Duodenal mucosa (tissue), 2 donors: ENCODE measurements around the gene KLHL6.
A peak's percentile ranks its signal among the peaks of the same experiment; 100 is the strongest.

ENCODE experiments used
- H3K27ac ChIP-seq: one replicate; pipeline ENCODE4 v1.7.0; 2013; ENCODE audit warnings: low read depth, low read length
- H3K27me3 ChIP-seq, 2 donors: one replicate each; pipeline ENCODE4 v1.7.0; 2013; ENCODE audit warnings: low read length in 2 of 2, control low read depth in 1 of 2; ENCODE audit not compliant: insufficient read depth in 2 of 2, control insufficient read depth in 1 of 2
- H3K36me3 ChIP-seq, 2 donors: one replicate each; pipeline ENCODE4 v1.7.0; 2013; ENCODE audit warnings: low read length in 2 of 2, control low read depth in 1 of 2; ENCODE audit not compliant: insufficient read depth in 2 of 2, control insufficient read depth in 1 of 2
- H3K4me1 ChIP-seq, 2 donors: one replicate each; pipeline ENCODE4 v1.7.0; 2013; ENCODE audit warnings: low read length in 2 of 2, control low read depth in 1 of 2; ENCODE audit not compliant: insufficient read depth in 2 of 2, control insufficient read depth in 1 of 2
- H3K4me3 ChIP-seq, 2 donors: one replicate each; pipeline ENCODE4 v1.7.0; 2013; ENCODE audit warnings: low read length in 2 of 2, low read depth in 1 of 2
- H3K9ac ChIP-seq, 2 donors: one replicate each; pipeline ENCODE4 v1.7.0; 2013; ENCODE audit warnings: low read length in 2 of 2, low read depth in 1 of 2
- H3K9me3 ChIP-seq, 2 donors: one replicate each; pipeline ENCODE4 v1.7.0; 2013; ENCODE audit warnings: low read length in 2 of 2, control low read depth in 1 of 2; ENCODE audit not compliant: control insufficient read depth in 1 of 2

The KLHL6 gene

DNA sequence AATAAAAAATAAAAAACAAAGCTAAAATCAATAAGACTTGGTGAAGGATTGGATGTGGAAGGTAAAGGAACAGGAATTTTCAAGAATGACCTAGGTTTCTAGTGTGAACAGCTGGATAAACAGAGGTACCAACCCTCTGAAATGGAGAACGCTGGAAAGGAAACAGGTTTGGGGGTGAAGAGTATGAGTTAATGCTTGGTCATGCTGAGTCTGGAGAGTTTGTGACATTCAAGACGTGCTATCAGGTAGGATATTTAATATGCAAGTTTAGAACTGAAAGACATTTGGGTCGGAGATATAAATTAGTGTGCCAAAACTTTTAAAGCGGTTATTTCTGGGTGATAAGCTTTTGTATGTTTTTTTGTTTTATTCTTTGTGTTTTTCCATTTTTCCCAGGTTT is 11.4 kb upstream of the KLHL6 start:
- no peak overlapping the region for H3K4me3 ChIP-seq
- no peaks in the 10 kb centered on the region for H3K9me3 ChIP-seq

DNA sequence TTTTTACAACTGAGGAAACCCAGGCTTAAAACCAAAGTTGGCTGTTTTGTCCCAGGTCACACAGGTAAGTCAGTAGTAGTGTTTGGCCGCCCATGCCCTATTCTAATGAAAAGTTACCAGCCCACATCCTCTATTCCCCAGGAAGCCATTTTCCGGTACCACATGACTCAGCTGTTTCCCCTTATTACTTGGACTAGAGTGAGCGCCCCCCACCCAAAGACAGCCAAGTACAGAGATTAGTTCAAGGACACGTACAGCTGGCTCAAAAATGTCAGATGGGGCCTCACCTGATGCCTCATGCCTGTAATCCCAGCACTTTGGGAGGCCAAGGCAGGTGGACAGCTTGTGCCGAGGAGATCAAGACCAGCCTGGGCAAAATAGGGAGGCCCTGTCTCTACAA is 8.5 kb upstream of the KLHL6 start:
- peaks cover 0 to 13% of the 10 kb centered on the region in 2 donors for H3K4me1 ChIP-seq
- no peak overlapping the region for H3K4me3 ChIP-seq
- H3K9me3 ChIP-seq, result no peaks in the 10 kb centered on the region
- no peaks in the 10 kb centered on the region for H3K36me3 ChIP-seq
- no peak overlapping the region for H3K27ac ChIP-seq
- no peaks in the 10 kb centered on the region for H3K27me3 ChIP-seq
- H3K9ac ChIP-seq, result no peak overlapping the region

More for the DNA sequence above, 11.4 kb upstream of the KLHL6 start:
- H3K27me3 ChIP-seq, result no peaks in the 10 kb centered on the region
- H3K9ac ChIP-seq, result no peak overlapping the region
- H3K27ac ChIP-seq, result no peak overlapping the region
- no peaks in the 10 kb centered on the region for H3K36me3 ChIP-seq
- peaks cover 0 to 6% of the 10 kb centered on the region in 2 donors for H3K4me1 ChIP-seq

DNA sequence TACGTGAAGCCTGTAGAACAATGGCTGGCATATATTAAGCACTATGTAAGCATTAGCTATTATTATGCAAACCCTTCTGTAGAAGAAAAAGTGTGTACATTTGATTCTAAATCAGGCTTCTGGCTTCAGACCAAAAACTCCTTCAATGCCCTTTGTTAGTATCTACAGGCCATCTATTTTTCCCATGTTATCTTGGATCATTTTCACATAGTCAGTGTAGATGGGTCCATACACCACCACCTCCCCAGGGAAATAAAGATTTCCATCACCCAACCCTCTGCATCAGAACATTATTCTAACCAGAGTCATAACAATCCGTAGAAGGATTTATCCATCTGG is 8.0 kb upstream of the KLHL6 start:
- H3K4me3 ChIP-seq, result no peak overlapping the region
- no peaks in the 10 kb centered on the region for H3K27me3 ChIP-seq
- no peak overlapping the region for H3K27ac ChIP-seq
- H3K9me3 ChIP-seq, result no peaks in the 10 kb centered on the region
- H3K4me1 ChIP-seq, result peaks cover 0 to 13% of the 10 kb centered on the region in 2 donors
- H3K36me3 ChIP-seq, result no peaks in the 10 kb centered on the region
- H3K9ac ChIP-seq, result no peak overlapping the region

DNA sequence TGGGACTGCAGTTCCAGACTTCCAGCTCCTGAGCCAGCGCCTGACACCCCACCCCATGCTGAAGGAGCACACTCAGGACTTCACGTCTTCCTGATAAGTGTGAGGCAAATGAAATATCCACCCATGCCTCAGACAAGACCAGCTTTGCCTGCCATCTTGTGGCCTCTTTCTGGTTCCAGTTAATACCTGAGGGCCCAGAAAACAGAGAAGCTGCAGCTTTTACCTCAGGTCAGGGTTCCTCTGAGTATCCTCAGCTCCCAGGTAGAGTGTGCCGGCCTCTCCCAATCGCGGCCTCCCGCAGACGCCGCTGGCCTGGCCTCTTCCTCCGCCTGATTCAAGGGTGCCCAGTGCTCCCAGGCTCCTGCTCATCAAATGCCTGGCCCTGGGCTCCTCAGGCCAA is 5.1 kb upstream of the KLHL6 start:
- H3K9ac ChIP-seq, result no peak overlapping the region
- H3K9me3 ChIP-seq, result no peaks in the 10 kb centered on the region
- no peaks in the 10 kb centered on the region for H3K27me3 ChIP-seq
- H3K4me1 ChIP-seq, result peaks cover 7 to 17% of the 10 kb centered on the region in 2 donors
- H3K4me3 ChIP-seq, result no peak overlapping the region
- no peaks in the 10 kb centered on the region for H3K36me3 ChIP-seq
- no peak overlapping the region for H3K27ac ChIP-seq

DNA sequence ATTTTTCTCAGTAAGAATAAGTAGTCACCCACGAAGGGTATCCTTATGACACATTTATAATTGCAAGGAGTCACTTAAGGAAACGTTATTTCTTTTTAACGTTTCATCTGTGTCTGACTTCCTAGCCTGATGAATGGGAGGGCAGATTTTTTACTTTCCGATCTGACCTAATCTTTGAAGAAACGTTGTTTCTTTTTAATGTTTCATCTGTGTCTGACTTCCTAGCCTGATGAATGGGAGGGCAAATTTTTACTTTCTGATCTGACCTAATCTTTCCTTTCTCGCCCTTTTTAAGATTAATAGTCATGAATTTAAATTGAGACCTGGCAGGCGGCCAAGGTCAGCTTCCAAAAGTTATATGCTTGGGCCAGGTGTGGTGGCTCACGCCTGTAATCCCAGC is 3.0 kb upstream of the KLHL6 start:
- Histone ChIP-seq H3K27ac (no peak overlapping the region), H3K9ac (no peak overlapping the region), H3K4me3 (no peak overlapping the region), H3K27me3 (no peaks in the 10 kb centered on the region), H3K9me3 (no peaks in the 10 kb centered on the region), H3K4me1 (peaks cover 9 to 19% of the 10 kb centered on the region in 2 donors), H3K36me3 (no peaks in the 10 kb centered on the region)

DNA sequence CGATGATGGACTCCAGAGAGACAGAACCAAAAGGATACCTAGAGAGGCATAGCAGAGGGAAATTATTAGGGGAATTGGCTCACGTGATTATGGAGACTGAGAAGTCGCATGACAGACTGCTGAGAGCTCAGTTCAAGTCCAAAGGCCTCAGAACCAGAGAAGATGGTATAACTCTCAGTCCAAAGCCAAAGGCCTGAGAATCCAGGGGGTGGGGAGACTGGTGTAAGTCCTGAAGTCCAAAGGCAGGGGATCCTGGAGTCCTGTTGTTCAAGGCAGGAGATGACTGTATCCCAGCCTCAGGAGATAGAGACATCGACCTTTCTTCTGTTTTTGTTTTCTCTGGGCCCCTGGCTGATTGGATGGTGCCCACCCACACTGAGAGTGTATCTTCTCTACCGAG is 1.2 kb upstream of the KLHL6 start:
- no peaks in the 10 kb centered on the region for H3K36me3 ChIP-seq
- H3K27me3 ChIP-seq, result no peaks in the 10 kb centered on the region
- no peak overlapping the region for H3K9ac ChIP-seq
- no peaks in the 10 kb centered on the region for H3K9me3 ChIP-seq
- H3K27ac ChIP-seq, result no peak overlapping the region
- H3K4me1 ChIP-seq, result peaks cover 21 to 22% of the 10 kb centered on the region in 2 donors
- H3K4me3 ChIP-seq, result no peak overlapping the region

DNA sequence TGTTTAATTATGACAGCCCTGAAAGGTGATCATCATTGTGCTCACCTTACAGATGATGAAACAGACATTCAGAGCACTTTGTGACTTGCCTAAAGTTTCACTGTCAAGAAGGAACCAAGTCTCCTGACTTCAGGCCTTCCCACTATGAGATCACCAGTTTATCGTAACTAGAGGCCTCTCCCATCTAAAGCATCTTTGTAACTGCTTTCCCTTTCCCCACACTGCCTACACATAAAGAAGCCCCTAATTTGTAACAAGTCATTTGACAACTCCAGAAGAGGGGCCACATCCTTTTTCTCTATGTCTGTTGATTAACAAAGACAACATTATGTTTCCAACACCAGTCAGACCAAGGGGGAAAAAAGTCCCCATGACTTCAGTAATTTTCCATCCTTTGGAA is 1.1 kb downstream of the KLHL6 start:
- Histone ChIP-seq H3K4me1 (peaks cover 20 to 30% of the 10 kb centered on the region in 2 donors), H3K4me3 (peak overlapping the region; percentile 45 to 57), H3K9me3 (no peaks in the 10 kb centered on the region), H3K36me3 (no peaks in the 10 kb centered on the region), H3K27me3 (no peaks in the 10 kb centered on the region), H3K9ac (peak overlapping the region in 1 of 2 donors; percentile 37), H3K27ac (no peak overlapping the region)

DNA sequence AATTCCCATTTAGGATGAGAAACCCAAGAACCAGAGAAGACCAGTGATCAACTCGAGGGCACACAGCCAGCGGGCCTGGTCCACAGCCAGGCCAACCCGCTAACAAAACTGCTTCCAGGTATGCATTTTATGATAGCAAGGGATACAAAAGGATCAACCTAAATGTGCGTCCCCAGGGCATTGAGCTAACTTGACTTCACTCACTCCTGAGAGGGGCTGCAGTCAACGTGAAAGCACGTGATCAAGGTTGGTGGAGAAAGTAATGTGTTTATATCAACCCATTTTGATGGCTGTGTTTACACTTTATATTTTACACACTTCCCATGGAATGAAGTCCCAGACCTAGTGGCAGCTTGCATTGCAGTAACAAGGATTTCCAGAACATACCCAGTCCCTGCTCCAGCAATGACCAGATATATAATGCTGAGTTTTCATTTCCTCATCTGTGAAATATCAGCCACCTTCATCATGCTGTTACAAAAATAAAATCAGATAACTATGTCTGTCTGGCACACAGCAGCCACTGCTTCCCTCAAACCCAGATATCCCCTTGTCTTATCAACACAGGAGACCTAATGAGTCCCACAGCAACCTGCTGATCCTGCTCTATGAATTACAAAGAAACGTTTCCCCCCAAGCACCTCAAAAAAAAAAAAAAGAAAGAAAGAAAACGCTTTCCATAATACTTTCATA is 2.0 kb downstream of the KLHL6 start:
- H3K9me3 ChIP-seq, result no peaks in the 10 kb centered on the region
- peak overlapping the region; percentile 43 to 57 for H3K4me3 ChIP-seq
- H3K36me3 ChIP-seq, result no peaks in the 10 kb centered on the region
- no peaks in the 10 kb centered on the region for H3K27me3 ChIP-seq
- H3K4me1 ChIP-seq, result peaks cover 23 to 30% of the 10 kb centered on the region in 2 donors
- H3K9ac ChIP-seq, result peak overlapping the region; percentile 1 to 41
- H3K27ac ChIP-seq, result peak overlapping the region; percentile 36

DNA sequence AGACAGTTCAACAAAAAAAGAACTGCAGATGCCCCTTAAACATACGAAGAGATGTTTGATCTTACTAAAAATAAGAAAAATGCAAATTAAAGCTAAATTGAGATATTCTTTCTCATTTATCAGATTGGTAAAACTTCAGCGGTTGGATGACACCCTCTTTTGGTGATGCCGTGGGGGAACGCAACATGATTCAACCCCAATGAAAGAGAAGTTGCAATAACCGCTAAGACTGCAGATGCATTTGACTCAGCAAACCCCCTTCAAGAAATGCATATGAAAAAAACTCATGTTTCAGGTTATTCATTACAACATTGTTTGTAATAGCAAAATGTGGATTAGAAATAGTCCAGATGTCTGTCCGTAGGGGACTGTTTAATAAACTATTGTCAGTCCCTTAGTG is 3.6 kb downstream of the KLHL6 start:
- H3K4me1 ChIP-seq, result peaks cover 32 to 38% of the 10 kb centered on the region in 2 donors
- H3K36me3 ChIP-seq, result no peaks in the 10 kb centered on the region
- no peak overlapping the region for H3K4me3 ChIP-seq
- no peak overlapping the region for H3K27ac ChIP-seq
- no peak overlapping the region for H3K9ac ChIP-seq
- no peaks in the 10 kb centered on the region for H3K27me3 ChIP-seq
- H3K9me3 ChIP-seq, result no peaks in the 10 kb centered on the region

DNA sequence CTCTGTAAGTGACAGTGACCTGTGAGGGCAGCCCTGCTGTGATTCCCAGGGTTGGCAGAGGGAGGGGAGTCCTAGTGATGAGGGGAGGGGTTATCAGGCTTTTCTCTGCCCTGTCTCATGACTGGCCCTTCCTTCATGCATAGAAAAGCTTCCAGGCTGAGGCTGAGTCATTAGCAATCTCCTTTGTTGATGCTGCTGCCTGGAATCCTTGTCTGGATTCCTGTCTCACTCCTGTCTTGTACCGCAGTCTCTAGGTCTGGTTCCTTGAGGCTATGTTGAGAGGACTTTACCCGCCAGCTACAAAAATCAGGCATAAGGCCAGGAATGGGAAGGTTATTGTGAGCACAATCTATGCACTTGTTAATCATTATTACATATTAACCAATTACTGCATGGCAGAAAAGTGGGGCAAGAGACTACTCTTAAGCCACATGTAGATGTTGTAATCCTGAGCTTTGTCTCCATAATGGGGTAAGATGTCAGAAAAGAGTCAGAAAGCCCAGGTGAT is 7.2 kb downstream of the KLHL6 start:
- Histone ChIP-seq H3K9me3 (no peaks in the 10 kb centered on the region), H3K27me3 (no peaks in the 10 kb centered on the region), H3K36me3 (no peaks in the 10 kb centered on the region), H3K4me3 (no peak overlapping the region), H3K9ac (no peak overlapping the region), H3K4me1 (peaks cover 24 to 27% of the 10 kb centered on the region in 2 donors), H3K27ac (no peak overlapping the region)
